Ovary (tissue), 3 donors: ENCODE data around the gene DEFB125.

Source experiments
- CTCF ChIP-seq, 3 donors: fragments of 450-650 bp in 2 of 3; fragments of 200-600 bp in 1 of 3; IDR thresholded peaks; one replicate each; pipeline versions ENCODE4 v1.5.1 to v1.8.0; 2016 to 2022; ENCODE audit warnings: antibody characterized with exemption in 3 of 3, mild to moderate bottlenecking in 1 of 3
- EP300 ChIP-seq: sonication (generic); formaldehyde crosslinking; IDR thresholded peaks from one replicate; pipeline ENCODE4 v1.6.1; 2017; ENCODE audit warnings: antibody characterized with exemption
- POLR2A ChIP-seq: fragments of 450-650 bp; IDR thresholded peaks from one replicate; pipeline ENCODE4 v1.6.1; 2017; ENCODE audit warnings: antibody characterized with exemption, mild to moderate bottlenecking, moderate library complexity
- donor health status: DM: no; HTN: no; CAD: no.

GRCh38 chr20:64026-64603, 23.4 kb upstream of the DEFB125 start:
- no peak for TF ChIP-seq POLR2A
- TF ChIP-seq CTCF (IDR thresholded peaks at IDR 0.05): no peak
- no peak for TF ChIP-seq EP300
